Activated CD8-positive, alpha-beta T cell treated with anti-CD3 and anti-CD28 coated beads for 36 hours (primary cell): ENCODE measurements around the gene KRT7. TPM values are rescaled to one million over a fixed set of nuclear protein-coding genes. Genes with fewer than 3 reads are reported as not detected.

Experiments used
- ATAC-seq: fragments of 200-7000 bp; cut with Tn5 transposase; one replicate; pipeline ENCODE4 v1.10.0; 2021; ENCODE audit warnings: mild to moderate bottlenecking, moderate library complexity
- CTCF ChIA-PET: fragments of 350-600 bp; sonication (Branson Sonifier 250); formaldehyde crosslinking; loops from one replicate; lab custom pipeline; 2021; ENCODE audit warnings: antibody characterized with exemption; lab: Charles Lee
- POLR2A ChIA-PET: fragments of 350-600 bp; sonication (Branson Sonifier 250); formaldehyde crosslinking; loops from one replicate; lab custom pipeline; 2021; ENCODE audit warnings: antibody characterized with exemption; lab: Charles Lee
- DNase-seq: peaks from one replicate; pipeline ENCODE4 v3.0.0-alpha.2; 2020
- H3K27ac Mint-ChIP-seq: one replicate; pipeline ENCODE4 v1.8.0; 2021; ENCODE audit warnings: mild to moderate bottlenecking, mixed read lengths
- H3K27me3 Mint-ChIP-seq: one replicate; pipeline ENCODE4 v1.8.0; 2021; ENCODE audit warnings: mixed read lengths
- H3K36me3 Mint-ChIP-seq: one replicate; pipeline ENCODE4 v1.8.0; 2021; ENCODE audit warnings: low read depth, mixed read lengths
- H3K4me1 Mint-ChIP-seq: one replicate; pipeline ENCODE4 v1.8.0; 2021; ENCODE audit warnings: low read depth, mixed read lengths
- H3K4me3 Mint-ChIP-seq: one replicate; pipeline ENCODE4 v1.8.0; 2021; ENCODE audit warnings: mild to moderate bottlenecking, moderate library complexity, mixed read lengths
- H3K9me3 Mint-ChIP-seq: one replicate; pipeline ENCODE4 v1.8.0; 2021; ENCODE audit warnings: mixed read lengths
- intact Hi-C: fragments of 100-400 bp; cut with micrococcal nuclease; formaldehyde crosslinking; loops from one replicate; pipeline ENCODE4 v1.10.0; 2022
- total RNA-seq, 2 experiments: library from RNA; stranded (reverse); gene quantifications; one replicate each; pipeline ENCODE4 v1.2.3, GENCODE V29; 2021
- TF ChIP-seq, protein P1 (sequence below): fragments of 200-600 bp; IDR thresholded peaks from one replicate; pipeline ENCODE4 v1.8.0; 2022; ENCODE audit warnings: antibody characterized with exemption, mild to moderate bottlenecking

KRT7 gene
- total RNA-seq, 2 experiments from 2014 or later, result 2.1 to 3.1 TPM

DNA sequence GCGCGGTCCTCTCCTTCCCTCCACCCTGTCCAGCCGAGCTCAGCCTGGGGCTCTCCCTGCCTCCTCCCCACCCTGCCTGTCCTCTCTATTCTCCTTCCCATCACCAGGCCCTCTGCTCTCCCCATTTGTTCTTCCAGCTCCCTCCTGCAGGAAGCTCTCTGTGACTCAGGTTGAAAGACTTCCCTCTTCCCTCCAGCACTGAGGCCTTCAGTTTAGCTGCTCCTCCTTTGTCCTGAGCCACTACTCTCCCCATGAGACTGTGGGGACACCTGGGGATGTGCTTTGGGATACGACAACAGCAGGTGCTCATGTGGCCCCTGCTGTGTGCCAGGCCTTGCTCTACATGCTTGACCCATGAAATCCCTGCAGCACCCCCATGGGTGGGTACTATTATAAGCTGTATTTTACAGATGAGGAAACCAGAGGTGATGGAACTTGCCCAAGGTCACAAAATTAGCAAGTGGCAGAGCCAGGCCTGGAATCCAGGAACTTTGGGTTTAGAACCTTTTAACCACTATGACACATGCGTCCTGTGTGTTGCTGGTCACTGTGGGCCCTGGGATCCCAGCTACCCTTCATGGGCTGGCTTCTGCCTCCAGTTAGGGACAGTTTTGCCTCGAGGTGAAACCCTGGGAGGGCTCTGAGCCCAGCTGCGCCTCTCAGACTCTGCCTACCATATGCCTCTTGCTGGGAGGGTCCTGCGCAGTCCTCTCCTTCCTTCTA, 46.8 kb upstream of the KRT7 start:
- DNase-seq (no peak), ATAC-seq (no peak)
- no peak overlapping the region for H3K27ac Mint-ChIP-seq
- CTCF ChIA-PET, result interaction anchor here (0.8 to 1.4 kb wide), 3 partner anchors 27 to 94 kb away, joined by 3 read pairs; no protein-coding TSS in a partner anchor
- H3K36me3 Mint-ChIP-seq, result no peaks in the 10 kb centered on the region
- intact Hi-C loops, result no loop called here
- POLR2A ChIA-PET, result interaction anchor here (1.0 kb wide), 1 partner anchor 22 kb away, joined by 3 read pairs; no protein-coding TSS in a partner anchor
- TF ChIP-seq, protein P1, sequence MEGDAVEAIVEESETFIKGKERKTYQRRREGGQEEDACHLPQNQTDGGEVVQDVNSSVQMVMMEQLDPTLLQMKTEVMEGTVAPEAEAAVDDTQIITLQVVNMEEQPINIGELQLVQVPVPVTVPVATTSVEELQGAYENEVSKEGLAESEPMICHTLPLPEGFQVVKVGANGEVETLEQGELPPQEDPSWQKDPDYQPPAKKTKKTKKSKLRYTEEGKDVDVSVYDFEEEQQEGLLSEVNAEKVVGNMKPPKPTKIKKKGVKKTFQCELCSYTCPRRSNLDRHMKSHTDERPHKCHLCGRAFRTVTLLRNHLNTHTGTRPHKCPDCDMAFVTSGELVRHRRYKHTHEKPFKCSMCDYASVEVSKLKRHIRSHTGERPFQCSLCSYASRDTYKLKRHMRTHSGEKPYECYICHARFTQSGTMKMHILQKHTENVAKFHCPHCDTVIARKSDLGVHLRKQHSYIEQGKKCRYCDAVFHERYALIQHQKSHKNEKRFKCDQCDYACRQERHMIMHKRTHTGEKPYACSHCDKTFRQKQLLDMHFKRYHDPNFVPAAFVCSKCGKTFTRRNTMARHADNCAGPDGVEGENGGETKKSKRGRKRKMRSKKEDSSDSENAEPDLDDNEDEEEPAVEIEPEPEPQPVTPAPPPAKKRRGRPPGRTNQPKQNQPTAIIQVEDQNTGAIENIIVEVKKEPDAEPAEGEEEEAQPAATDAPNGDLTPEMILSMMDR, result no peak
- H3K4me1 Mint-ChIP-seq, result peaks cover 2% of the 10 kb centered on the region
- no peak overlapping the region for H3K4me3 Mint-ChIP-seq
- H3K27me3 Mint-ChIP-seq, result no peaks in the 10 kb centered on the region
- no peaks in the 10 kb centered on the region for H3K9me3 Mint-ChIP-seq

DNA sequence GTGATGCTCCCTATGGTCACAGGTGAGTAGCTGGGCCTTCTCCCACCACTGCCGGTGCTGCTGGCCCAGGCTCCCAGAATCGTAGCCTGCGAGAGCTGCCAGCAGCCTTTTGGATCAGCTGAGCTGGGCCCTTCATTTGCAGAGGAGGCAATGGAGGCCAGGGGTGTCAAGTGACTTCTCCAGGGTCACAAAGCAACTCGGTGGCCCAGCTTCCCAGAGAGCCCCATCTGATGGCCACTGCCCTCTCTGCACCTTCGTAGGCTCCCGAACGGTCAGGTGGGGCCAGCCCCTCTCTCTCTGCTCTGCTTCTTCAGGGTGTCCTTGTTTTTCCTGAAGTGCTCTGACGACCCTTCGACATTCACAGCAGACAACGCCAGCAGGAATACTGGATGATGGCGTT, 45.8 kb upstream of the KRT7 start:
- Mint-ChIP-seq H3K27ac (no peak overlapping the region), H3K27me3 (no peaks in the 10 kb centered on the region), H3K4me3 (no peak overlapping the region), H3K4me1 (peaks cover 2% of the 10 kb centered on the region), H3K36me3 (no peaks in the 10 kb centered on the region), H3K9me3 (no peaks in the 10 kb centered on the region)
- TF ChIP-seq, protein P1, result no peak
- no peak for ATAC-seq
- intact Hi-C loops, result no loop called here
- no peak for DNase-seq
- ChIA-PET CTCF (no interaction called here), POLR2A (no interaction called here)

DNA sequence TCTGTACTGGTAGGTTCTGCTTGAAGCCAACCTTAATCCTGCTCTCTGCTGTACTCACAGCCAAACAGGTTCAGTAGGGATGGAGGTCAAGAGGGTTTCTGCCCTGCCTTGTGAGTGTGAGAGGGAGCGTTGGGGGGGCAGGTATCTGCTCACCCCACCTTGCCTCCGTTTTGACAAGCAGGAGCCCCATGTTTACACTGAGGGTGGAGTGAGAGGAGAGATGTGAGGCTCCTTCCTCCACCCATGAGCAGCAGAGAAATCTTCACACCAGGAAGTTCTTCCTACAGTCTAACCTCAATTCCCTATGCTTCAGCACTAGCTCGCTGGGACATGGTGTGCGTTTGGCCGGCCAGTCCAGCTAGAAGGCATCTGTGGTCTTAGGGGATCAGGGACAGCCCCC, 45.4 kb upstream of the KRT7 start:
- DNase-seq (no peak), ATAC-seq (no peak)
- Mint-ChIP-seq H3K4me1 (peaks cover 2% of the 10 kb centered on the region), H3K36me3 (no peaks in the 10 kb centered on the region), H3K9me3 (no peaks in the 10 kb centered on the region), H3K27ac (no peak overlapping the region), H3K27me3 (no peaks in the 10 kb centered on the region), H3K4me3 (no peak overlapping the region)
- POLR2A ChIA-PET, result no interaction called here
- TF ChIP-seq, protein P1, result no peak
- CTCF ChIA-PET, result no interaction called here
- intact Hi-C loops, result no loop called here

DNA sequence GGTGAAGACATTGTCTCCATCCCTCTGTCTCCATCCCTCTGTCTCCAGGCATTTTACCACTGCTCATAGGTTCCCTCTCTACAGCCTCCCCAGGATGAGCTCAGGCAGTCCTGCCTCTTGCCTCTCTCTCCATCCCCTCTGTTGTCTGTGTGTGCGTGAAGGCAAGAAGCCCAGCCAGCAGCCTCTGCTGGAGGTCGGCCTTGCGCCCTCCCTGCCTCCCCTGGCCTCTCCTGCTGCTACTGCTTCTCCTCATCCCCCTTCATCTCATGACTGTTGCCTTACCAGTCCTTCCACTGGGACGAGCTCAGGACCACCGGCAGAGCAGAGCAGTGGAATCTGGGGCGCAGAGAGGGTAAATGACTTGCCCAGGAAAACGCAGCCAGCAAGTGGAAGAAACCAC, 44.4 kb upstream of the KRT7 start:
- no peaks in the 10 kb centered on the region for H3K27me3 Mint-ChIP-seq
- intact Hi-C loops, result no loop called here
- TF ChIP-seq, protein P1, result no peak
- no peaks in the 10 kb centered on the region for H3K36me3 Mint-ChIP-seq
- DNase-seq (no peak), ATAC-seq (no peak)
- H3K4me3 Mint-ChIP-seq, result no peak overlapping the region
- POLR2A ChIA-PET, result no interaction called here
- H3K27ac Mint-ChIP-seq, result no peak overlapping the region
- CTCF ChIA-PET, result interaction anchor here (0.8 kb wide), 1 partner anchor 123 kb away, joined by 3 read pairs; no protein-coding TSS in a partner anchor
- peaks cover 2% of the 10 kb centered on the region for H3K4me1 Mint-ChIP-seq
- H3K9me3 Mint-ChIP-seq, result no peaks in the 10 kb centered on the region

DNA sequence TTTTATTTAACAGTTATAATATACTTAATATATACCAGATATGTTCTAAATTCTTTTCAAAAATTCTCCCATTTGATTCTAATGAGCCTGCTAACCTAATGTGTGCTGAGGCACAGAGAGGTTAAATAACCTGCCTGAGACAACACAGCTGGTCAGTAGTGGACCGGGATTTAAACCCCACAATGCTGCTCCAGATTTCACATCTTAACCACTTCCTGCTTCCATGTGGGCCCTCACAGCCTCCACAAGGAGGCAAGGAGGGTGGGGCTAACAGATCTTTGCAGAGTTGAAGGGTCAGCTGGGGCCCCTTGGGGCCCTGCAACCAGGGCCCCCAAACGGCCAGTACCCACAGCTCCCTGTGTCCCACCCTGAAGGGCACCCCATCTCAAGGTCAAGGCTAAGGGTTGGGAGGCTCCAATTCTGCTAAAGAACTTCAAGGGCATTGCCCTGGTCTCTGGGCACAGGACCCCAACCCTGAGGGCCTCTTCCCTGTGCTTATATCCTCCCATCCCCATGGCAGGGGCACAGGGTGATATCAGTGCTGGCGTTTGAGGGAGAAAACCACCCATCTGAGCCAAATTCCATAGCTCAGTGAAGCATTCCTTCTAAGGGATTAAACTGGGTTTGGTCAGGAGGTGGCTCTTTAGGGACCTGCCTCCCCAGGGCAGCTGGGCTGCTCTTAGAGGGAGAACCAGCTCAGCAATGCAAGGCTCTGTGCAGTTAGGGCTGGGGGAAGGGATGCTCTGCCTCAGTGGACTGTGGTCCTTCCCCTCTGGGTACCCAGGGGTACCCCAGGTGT, 43.5 kb upstream of the KRT7 start:
- DNase-seq (no peak), ATAC-seq (no peak)
- ChIA-PET POLR2A (no interaction called here), CTCF (interaction anchor here (1.9 kb wide), 1 partner anchor 32 kb away, joined by 6 read pairs; no protein-coding TSS in a partner anchor)
- Mint-ChIP-seq H3K9me3 (no peaks in the 10 kb centered on the region), H3K4me3 (no peak overlapping the region), H3K36me3 (no peaks in the 10 kb centered on the region), H3K27me3 (no peaks in the 10 kb centered on the region), H3K4me1 (peaks cover 2% of the 10 kb centered on the region), H3K27ac (no peak overlapping the region)
- TF ChIP-seq, protein P1, result no peak
- intact Hi-C loops, result no loop called here
